H9 (cell line): ENCODE measurements around the gene GALNT16. TPM values are rescaled to one million over a fixed set of nuclear protein-coding genes. Genes with fewer than 3 reads are reported as not detected.

Source experiments
- DNase-seq: peaks from one replicate; pipeline ENCODE4 v3.0.0-alpha.2; 2017
- H2AFZ ChIP-seq: one replicate; pipeline ENCODE4 v1.6.1; 2013; ENCODE audit warnings: mild to moderate bottlenecking, low read length, control low read depth, moderate library complexity
- H2AK5ac ChIP-seq: 2 replicates; pipeline ENCODE4 v1.6.1; 2013; ENCODE audit warnings: low read length, control low read depth, mixed read lengths; ENCODE audit not compliant: insufficient read length
- H2BK120ac ChIP-seq: one replicate; pipeline ENCODE4 v1.6.1; 2013; ENCODE audit warnings: low read depth, mild to moderate bottlenecking, low read length, control low read depth, inconsistent platforms; ENCODE audit not compliant: poor library complexity, severe bottlenecking
- H2BK12ac ChIP-seq: 2 replicates; pipeline ENCODE4 v1.6.1; 2013; ENCODE audit warnings: low read length, control low read depth, mixed read lengths, low read depth; ENCODE audit not compliant: insufficient read length
- H2BK15ac ChIP-seq: 2 replicates; pipeline ENCODE4 v1.6.1; 2013; ENCODE audit warnings: low read depth, low read length, control low read depth
- H2BK20ac ChIP-seq: one replicate; pipeline ENCODE4 v1.6.1; 2013; ENCODE audit warnings: low read depth, mild to moderate bottlenecking, low read length, control low read depth, inconsistent platforms; ENCODE audit not compliant: poor library complexity, severe bottlenecking
- H2BK5ac ChIP-seq: 2 replicates; pipeline ENCODE4 v1.6.1; 2013; ENCODE audit warnings: low read length, control low read depth, mixed read lengths; ENCODE audit not compliant: insufficient read length
- H3K14ac ChIP-seq: 2 replicates; pipeline ENCODE4 v1.6.1; 2013; ENCODE audit warnings: low read length, control low read depth; ENCODE audit not compliant: insufficient read depth
- H3K18ac ChIP-seq: 2 replicates; pipeline ENCODE4 v1.6.1; 2013; ENCODE audit warnings: low read depth, mild to moderate bottlenecking, mixed read lengths, low read length, control low read depth; ENCODE audit not compliant: insufficient read length
- H3K23ac ChIP-seq: 2 replicates; pipeline ENCODE4 v1.6.1; 2013; ENCODE audit warnings: low read length, control low read depth, mixed read lengths, low read depth; ENCODE audit not compliant: insufficient read length
- H3K23me2 ChIP-seq: 2 replicates; pipeline ENCODE4 v1.6.1; 2013; ENCODE audit warnings: low read depth, mild to moderate bottlenecking, mixed read lengths, low read length, control low read depth; ENCODE audit not compliant: insufficient read length, poor library complexity, severe bottlenecking
- H3K27ac ChIP-seq: 2 replicates; pipeline ENCODE4 v1.5.1; 2013; ENCODE audit warnings: low read length, control low read depth, mixed read lengths, low read depth; ENCODE audit not compliant: insufficient read length
- H3K27me3 ChIP-seq: 2 replicates; pipeline ENCODE4 v1.6.1; 2013; ENCODE audit warnings: low read length, control low read depth, inconsistent platforms; ENCODE audit not compliant: insufficient read depth
- H3K4ac ChIP-seq: 2 replicates; pipeline ENCODE4 v1.6.1; 2013; ENCODE audit warnings: low read depth, mild to moderate bottlenecking, control low read depth, inconsistent platforms, low read length, moderate library complexity
- H3K4me1 ChIP-seq: 2 replicates; pipeline ENCODE4 v1.6.1; 2013; ENCODE audit warnings: low read length, control low read depth, inconsistent platforms; ENCODE audit not compliant: insufficient read depth
- H3K4me2 ChIP-seq: 2 replicates; pipeline ENCODE4 v1.6.1; 2013; ENCODE audit warnings: low read length, control low read depth, mixed read lengths; ENCODE audit not compliant: insufficient read length, insufficient read depth
- H3K56ac ChIP-seq: 2 replicates; pipeline ENCODE4 v1.6.1; 2013; ENCODE audit warnings: low read depth, mild to moderate bottlenecking, mixed read lengths, low read length, control low read depth; ENCODE audit not compliant: insufficient read length
- H3K79me1 ChIP-seq: 2 replicates; pipeline ENCODE4 v1.6.1; 2013; ENCODE audit warnings: low read depth, mild to moderate bottlenecking, moderate library complexity, low read length, control low read depth, inconsistent platforms; ENCODE audit not compliant: insufficient read depth, poor library complexity, severe bottlenecking
- H3K79me2 ChIP-seq: 2 replicates; pipeline ENCODE4 v1.6.1; 2013; ENCODE audit warnings: low read length, control low read depth, inconsistent platforms; ENCODE audit not compliant: insufficient read depth
- H3K9ac ChIP-seq: 2 replicates; pipeline ENCODE4 v1.6.1; 2013; ENCODE audit warnings: low read length, control low read depth, mixed read lengths; ENCODE audit not compliant: insufficient read length; ENCODE audit errors: extremely low read depth
- H3K9me3 ChIP-seq: one replicate; pipeline ENCODE4 v1.6.1; 2013; ENCODE audit warnings: low read depth, low read length, inconsistent platforms; ENCODE audit not compliant: control insufficient read depth
- H3T11ph ChIP-seq: one replicate; pipeline ENCODE4 v1.6.1; 2013; ENCODE audit warnings: mild to moderate bottlenecking, low read length, control low read depth, inconsistent platforms
- H4K20me1 ChIP-seq: one replicate; pipeline ENCODE4 v1.6.1; 2013; ENCODE audit not compliant: control insufficient read depth, insufficient read length, insufficient read depth
- H4K5ac ChIP-seq: 2 replicates; pipeline ENCODE4 v1.6.1; 2013; ENCODE audit warnings: low read depth, mild to moderate bottlenecking, mixed read lengths, low read length, control low read depth; ENCODE audit not compliant: insufficient read length
- H4K8ac ChIP-seq: replicated peaks from 2 replicates; pipeline ENCODE4 v1.6.1; 2013; ENCODE audit warnings: low read length, control low read depth, mixed read lengths, low read depth; ENCODE audit not compliant: insufficient read length
- H4K91ac ChIP-seq: 2 replicates; pipeline ENCODE4 v1.6.1; 2013; ENCODE audit warnings: low read depth, mild to moderate bottlenecking, moderate library complexity, mixed read lengths, low read length, control low read depth; ENCODE audit not compliant: insufficient read length
- H3K27ac Mint-ChIP-seq, 3 experiments: 2 replicates in 2 of 3; 3 replicates in 1 of 3; pipeline ENCODE4 v1.8.0; 2020 to 2021; ENCODE audit warnings: mixed read lengths in 3 of 3, mild to moderate bottlenecking in 1 of 3, moderate library complexity in 1 of 3
- H3K27me3 Mint-ChIP-seq: 2 replicates; pipeline ENCODE4 v1.8.0; 2021; ENCODE audit warnings: low read depth, mild to moderate bottlenecking, moderate library complexity, mixed read lengths
- H3K36me3 Mint-ChIP-seq, 3 experiments: 2 replicates in 2 of 3; 3 replicates in 1 of 3; pipeline ENCODE4 v1.8.0; 2020 to 2021; ENCODE audit warnings: low read depth in 3 of 3, mixed read lengths in 3 of 3; ENCODE audit not compliant: insufficient read depth in 1 of 3
- H3K4me1 Mint-ChIP-seq, 2 experiments: 2 replicates each; pipeline ENCODE4 v1.8.0; 2020; ENCODE audit warnings: mixed read lengths in 2 of 2
- H3K4me3 Mint-ChIP-seq, 2 experiments: 2 replicates in 1 of 2; 3 replicates in 1 of 2; pipeline ENCODE4 v1.8.0; 2020 to 2021; ENCODE audit warnings: mild to moderate bottlenecking in 2 of 2, mixed read lengths in 2 of 2, moderate library complexity in 1 of 2
- H3K9me3 Mint-ChIP-seq, 2 experiments: 2 replicates in 1 of 2; 3 replicates in 1 of 2; pipeline ENCODE4 v1.8.0; 2020; ENCODE audit warnings: mild to moderate bottlenecking in 2 of 2, mixed read lengths in 2 of 2, moderate library complexity in 1 of 2
- CTCF ChIP-seq: fragments of 200-600 bp; sonication (generic); conservative IDR thresholded peaks from 3 replicates; pipeline ENCODE4 v1.8.0; 2021; ENCODE audit warnings: antibody characterized with exemption, mild to moderate bottlenecking
- WGBS: extraction: QIAGEN DNeasy Blood & Tissue Kit; methylation state at CpG from one replicate; pipeline ENCODE4 v1.1.7; 2013; ENCODE audit warnings: missing lambda C conversion rate, low lambda C conversion rate, mixed read lengths; ENCODE audit not compliant: insufficient read length; ENCODE audit errors: extremely low coverage; 5-methylcytosine and 5-hydroxymethylcytosine counted together
- total RNA-seq: library from RNA; stranded (reverse); gene quantifications from 2 replicates; pipeline ENCODE4 v1.2.1, GENCODE V29; 2021

Gene GALNT16
- total RNA-seq, 1 experiment from 2014 or later, result 2.3 TPM

- H2BK12ac ChIP-seq, result no peak overlapping the region
- H3K9ac ChIP-seq, result no peak overlapping the region
- no peaks in the 10 kb centered on the region; a peak in 1 of 7 replicates for H3K36me3 Mint-ChIP-seq
Observed at GRCh38 chr14:69331206-69331605, 71.2 kb downstream of the GALNT16 start.

More at GRCh38 chr14:69331206-69331605, 71.2 kb downstream of the GALNT16 start:
- no peaks in the 10 kb centered on the region for H3K79me2 ChIP-seq
- no peak overlapping the region for H4K91ac ChIP-seq
- H3K79me1 ChIP-seq, result no peaks in the 10 kb centered on the region
- H2BK120ac ChIP-seq, result no peak overlapping the region
- H3K4me2 ChIP-seq, result no peak overlapping the region
- no CpG with 5 or more reads among the region's 4 CpGs for WGBS
- H4K5ac ChIP-seq, result no peak overlapping the region
- H3K14ac ChIP-seq, result no peak overlapping the region
- Mint-ChIP-seq H3K4me1 (peaks cover 0 to 5% of the 10 kb centered on the region in 2 experiments; a peak in 1 of 4 replicates), H3K9me3 (no peaks in the 10 kb centered on the region), H3K4me3 (no peak overlapping the region), H3K27ac (no peak overlapping the region), H3K27me3 (peaks cover 2% of the 10 kb centered on the region)
- no peak overlapping the region for H3K23ac ChIP-seq
- no peaks in the 10 kb centered on the region for H3K27me3 ChIP-seq
- no peaks in the 10 kb centered on the region for H3K9me3 ChIP-seq
- H4K20me1 ChIP-seq, result no peaks in the 10 kb centered on the region
- H3K23me2 ChIP-seq, result no peaks in the 10 kb centered on the region
- no peak overlapping the region for H2BK5ac ChIP-seq
- H4K8ac ChIP-seq, result no peak overlapping the region
- no peak overlapping the region for H2AK5ac ChIP-seq
- H3K56ac ChIP-seq, result no peak overlapping the region
- no peaks in the 10 kb centered on the region for H3K4me1 ChIP-seq
- no peak overlapping the region for H3T11ph ChIP-seq
- DNase-seq, result no peak
- TF ChIP-seq CTCF, result no peak
- no peak overlapping the region for H2BK15ac ChIP-seq
- H2AFZ ChIP-seq, result no peak overlapping the region
- H3K4ac ChIP-seq, result no peak overlapping the region
- no peak overlapping the region for H3K18ac ChIP-seq
- no peak overlapping the region for H2BK20ac ChIP-seq
- no peak overlapping the region for H3K27ac ChIP-seq
